SK-N-SH (cell line): ENCODE results near the gene SHPK. TPM values are rescaled to one million over a fixed set of nuclear protein-coding genes. Genes with fewer than 3 reads are reported as not detected.

Experiments used
- CTCF ChIA-PET: fragments of 300-600, 350-600 bp; formaldehyde crosslinking; extraction: SDS; loops from one replicate; lab custom pipeline; 2021; lab: Yijun Ruan, JAX
- POLR2A ChIA-PET: fragments of 350-600 bp; sonication (Branson Sonifier 250); formaldehyde crosslinking; extraction: SDS; loops from one replicate; lab custom pipeline; 2020; ENCODE audit warnings: antibody characterized with exemption, inconsistent platforms; lab: Yijun Ruan, JAX
- DNase-seq: peaks from one replicate; pipeline ENCODE4 v3.0.0; 2012
- H2AFZ ChIP-seq: fragments of 200-600 bp; sonication (generic); 2 replicates; pipeline ENCODE4 v1.8.1; 2016; ENCODE audit warnings: antibody characterized with exemption, mild to moderate bottlenecking, low read depth
- H3F3A ChIP-seq: fragments of 200-600 bp; sonication (generic); replicated peaks from 2 replicates; pipeline ENCODE3; 2016; ENCODE audit warnings: antibody characterized with exemption, mild to moderate bottlenecking; ENCODE audit not compliant: insufficient read depth
- H3K27ac ChIP-seq, 2 experiments: fragments of 200-500 bp in 1 of 2; fragments of 200-600 bp in 1 of 2; sonication (Bioruptor generic) in 1 of 2; sonication (generic), shearing (Covaris generic) in 1 of 2; 2 replicates each; pipeline versions ENCODE4 v1.5.1 to v1.6.1; 2014 to 2016; ENCODE audit warnings: low read depth in 2 of 2, inconsistent platforms in 1 of 2, low read length in 1 of 2, mild to moderate bottlenecking in 1 of 2, mixed read lengths in 1 of 2
- H3K27me3 ChIP-seq: fragments of 200-600 bp; sonication (generic), shearing (Covaris generic); 2 replicates; pipeline ENCODE4 v1.6.1; 2016; ENCODE audit warnings: mixed run types; ENCODE audit not compliant: insufficient read depth
- H3K36me3 ChIP-seq, 2 experiments: fragments of 200-500 bp in 1 of 2; fragments of 200-600 bp in 1 of 2; sonication (Bioruptor generic) in 1 of 2; sonication (generic) in 1 of 2; replicated peaks in 1 of 2; 2 replicates each; pipeline versions ENCODE3 to v1.5.1; 2014 to 2016; ENCODE audit warnings: low read length in 1 of 2, mild to moderate bottlenecking in 1 of 2; ENCODE audit not compliant: insufficient read depth in 2 of 2, control insufficient read depth in 1 of 2
- H3K4me1 ChIP-seq, 2 experiments: fragments of 200-500 bp in 1 of 2; fragments of 200-600 bp in 1 of 2; sonication (Bioruptor generic) in 1 of 2; sonication (generic), shearing (Covaris generic) in 1 of 2; 2 replicates each; pipeline versions ENCODE4 v1.5.1 to v1.6.1; 2014 to 2016; ENCODE audit warnings: low read depth in 1 of 2, low read length in 1 of 2, mixed run types in 1 of 2; ENCODE audit not compliant: insufficient read depth in 2 of 2, control insufficient read depth in 1 of 2
- H3K4me2 ChIP-seq: fragments of 200-600 bp; sonication (generic), shearing (Covaris generic); 2 replicates; pipeline ENCODE4 v1.6.1; 2017; ENCODE audit warnings: mixed run types
- H3K4me3 ChIP-seq, 2 experiments: fragments of 200-500 bp in 1 of 2; fragments of 200-600 bp in 1 of 2; sonication (Bioruptor generic) in 1 of 2; sonication (generic), shearing (Covaris generic) in 1 of 2; 2 replicates each; pipeline versions ENCODE4 v1.5.1 to v1.8.1; 2014 to 2016; ENCODE audit warnings: low read depth in 2 of 2, inconsistent platforms in 1 of 2, low read length in 1 of 2, mild to moderate bottlenecking in 1 of 2, mixed read lengths in 1 of 2, moderate library complexity in 1 of 2
- H3K79me2 ChIP-seq: fragments of 200-600 bp; sonication (generic); 2 replicates; pipeline ENCODE4 v1.8.1; 2017; ENCODE audit warnings: mild to moderate bottlenecking; ENCODE audit not compliant: insufficient read depth
- H3K9ac ChIP-seq: fragments of 200-600 bp; sonication (generic); 2 replicates; pipeline ENCODE4 v1.6.1; 2017; ENCODE audit warnings: mixed run types
- H3K9me2 ChIP-seq: fragments of 200-600 bp; sonication (generic); 2 replicates; pipeline ENCODE4 v1.6.1; 2017; ENCODE audit warnings: mixed run types
- H3K9me3 ChIP-seq: fragments of 200-600 bp; sonication (generic); 2 replicates; pipeline ENCODE4 v1.6.1; 2017; ENCODE audit warnings: mixed run types, mild to moderate bottlenecking, moderate library complexity
- H4K20me1 ChIP-seq: fragments of 200-600 bp; sonication (generic); 2 replicates; pipeline ENCODE4 v1.6.1; 2017; ENCODE audit warnings: mild to moderate bottlenecking, mixed run types; ENCODE audit not compliant: insufficient read depth
- CHD2 ChIP-seq: fragments of 150-350 bp; IDR thresholded peaks from 2 replicates; pipeline ENCODE4 v1.6.1; 2018; ENCODE audit warnings: low read length; ENCODE audit not compliant: partially characterized antibody
- ELF1 ChIP-seq: IDR thresholded peaks from 2 replicates; pipeline ENCODE4 v1.4.0; 2012
- EZH2phosphoT487 ChIP-seq: fragments of 200-600 bp; sonication (generic); IDR thresholded peaks from 2 replicates; pipeline ENCODE4 v1.6.1; 2017; ENCODE audit warnings: low read depth, mixed run types, mild to moderate bottlenecking, antibody characterized with exemption, moderate library complexity, borderline replicate concordance
- FOSL2 ChIP-seq: IDR thresholded peaks from 2 replicates; pipeline ENCODE4 v1.4.0; 2012; ENCODE audit warnings: low read depth, mild to moderate bottlenecking, moderate library complexity, borderline replicate concordance
- GATA2 ChIP-seq: sonication (generic); formaldehyde crosslinking; IDR thresholded peaks from 2 replicates; pipeline ENCODE4 v1.5.0; 2020; ENCODE audit warnings: mild to moderate bottlenecking, missing genetic modification reagents
- IRF3 ChIP-seq: fragments of 150-350 bp; IDR thresholded peaks from 2 replicates; pipeline ENCODE4 v1.6.1; 2016; ENCODE audit warnings: mild to moderate bottlenecking, low read depth, low read length
- JUND ChIP-seq: IDR thresholded peaks from 2 replicates; pipeline ENCODE4 v1.4.0; 2012
- MAX ChIP-seq: IDR thresholded peaks from 2 replicates; pipeline ENCODE4 v1.4.0; 2012; ENCODE audit warnings: low read depth
- NFIC ChIP-seq: IDR thresholded peaks from 2 replicates; pipeline ENCODE4 v1.4.0; 2012; ENCODE audit warnings: borderline replicate concordance
- RAD21 ChIP-seq: IDR thresholded peaks from 2 replicates; pipeline ENCODE4 v1.6.1; 2012; ENCODE audit warnings: mild to moderate bottlenecking, low read length
- RCOR1 ChIP-seq: fragments of 150-350 bp; IDR thresholded peaks from 2 replicates; pipeline ENCODE4 v1.6.1; 2017; ENCODE audit warnings: antibody characterized with exemption, low read length
- RFX5 ChIP-seq: IDR thresholded peaks from 2 replicates; pipeline ENCODE4 v1.6.1; 2012; ENCODE audit warnings: mild to moderate bottlenecking, improper control_type of control experiment, low read length
- SIN3A ChIP-seq: IDR thresholded peaks from 2 replicates; pipeline ENCODE4 v1.6.1; 2012; ENCODE audit warnings: low read depth, mild to moderate bottlenecking, low read length, moderate library complexity, borderline replicate concordance
- TAF1 ChIP-seq: IDR thresholded peaks from 2 replicates; pipeline ENCODE4 v1.6.1; 2012; ENCODE audit warnings: low read depth, mild to moderate bottlenecking, low read length, moderate library complexity, borderline replicate concordance
- TCF12 ChIP-seq: IDR thresholded peaks from 2 replicates; pipeline ENCODE4 v1.4.0; 2012
- WGBS: methylation state at CpG from one replicate; pipeline ENCODE4 v1.1.6; 2017; ENCODE audit warnings: low lambda C conversion rate; 5-methylcytosine and 5-hydroxymethylcytosine counted together
- polyA plus RNA-seq, 3 experiments: library from polyadenylated mRNA; depleted of rRNA; stranded (reverse); fragments of >200 nt; gene quantifications; 2 replicates each; pipeline ENCODE4 v1.2.3, GENCODE V29; 2012
- TF ChIP-seq, protein P1 (sequence below): IDR thresholded peaks from 2 replicates; pipeline ENCODE4 v1.4.0; 2012; ENCODE audit warnings: low read depth, borderline replicate concordance

Gene SHPK
- polyA plus RNA-seq, 1 of the 3 experiments (the other 2 are of a cell fraction) = 9.0 TPM

DNA sequence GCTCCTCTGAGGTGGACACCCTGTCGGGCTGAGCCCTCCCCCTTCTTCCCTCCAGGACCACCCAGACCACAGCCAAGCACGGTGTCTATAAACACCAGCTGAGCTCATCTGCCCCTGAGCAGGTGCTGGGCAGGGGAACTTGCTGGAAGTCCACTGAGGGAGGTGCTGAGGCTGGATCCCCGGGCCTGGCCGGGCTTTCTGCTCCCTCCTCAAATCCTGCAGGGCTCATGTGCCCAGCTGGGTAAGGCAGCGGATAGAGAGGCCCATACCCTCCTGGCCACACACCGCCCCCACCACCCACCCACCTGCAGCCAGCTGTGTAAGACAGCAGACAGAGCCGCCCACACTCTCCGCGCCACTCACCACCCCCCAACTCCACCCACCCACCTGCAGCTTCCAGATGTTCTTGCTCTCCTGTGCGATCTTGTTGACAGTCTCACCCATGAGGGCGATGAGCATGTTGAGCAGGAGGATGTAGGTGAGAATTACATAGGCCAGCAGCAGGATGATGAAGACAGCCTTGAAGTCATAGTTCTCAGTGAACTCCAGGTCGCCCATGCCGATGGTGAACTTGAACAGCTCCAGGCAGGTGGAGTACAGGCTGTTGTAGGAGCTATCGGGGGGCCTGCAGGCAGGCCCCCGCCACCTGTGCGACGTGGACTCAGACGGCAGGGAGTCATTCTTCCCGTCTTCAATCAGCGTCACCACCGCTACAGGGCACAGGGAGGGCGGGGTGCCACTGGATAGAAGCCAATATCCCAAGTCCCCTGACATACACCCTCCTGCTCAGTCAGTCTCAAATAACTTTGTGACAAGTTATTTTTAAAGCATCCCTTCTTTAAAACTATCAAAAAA lies 62.6 kb downstream of the SHPK start:
- 97% methylated on average over 15 of the region's 22 CpGs for WGBS
- Histone ChIP-seq H3K36me3 (no peaks in the 10 kb centered on the region), H3F3A (no peaks in the 10 kb centered on the region), H3K79me2 (no peaks in the 10 kb centered on the region), H3K9me2 (no peaks in the 10 kb centered on the region), H3K4me3 (no peak overlapping the region), H3K9ac (no peak overlapping the region), H4K20me1 (no peaks in the 10 kb centered on the region), H3K9me3 (no peaks in the 10 kb centered on the region), H3K4me1 (no peaks in the 10 kb centered on the region), H3K4me2 (no peak overlapping the region), H3K27me3 (no peaks in the 10 kb centered on the region), H2AFZ (no peak overlapping the region), H3K27ac (no peak overlapping the region)
- DNase-seq = no peak
- TF ChIP-seq ELF1 = no peak
- TF ChIP-seq GATA2 = no peak
- no peak for TF ChIP-seq TAF1
- ChIA-PET POLR2A (no interaction called here), CTCF (no interaction called here)

DNA sequence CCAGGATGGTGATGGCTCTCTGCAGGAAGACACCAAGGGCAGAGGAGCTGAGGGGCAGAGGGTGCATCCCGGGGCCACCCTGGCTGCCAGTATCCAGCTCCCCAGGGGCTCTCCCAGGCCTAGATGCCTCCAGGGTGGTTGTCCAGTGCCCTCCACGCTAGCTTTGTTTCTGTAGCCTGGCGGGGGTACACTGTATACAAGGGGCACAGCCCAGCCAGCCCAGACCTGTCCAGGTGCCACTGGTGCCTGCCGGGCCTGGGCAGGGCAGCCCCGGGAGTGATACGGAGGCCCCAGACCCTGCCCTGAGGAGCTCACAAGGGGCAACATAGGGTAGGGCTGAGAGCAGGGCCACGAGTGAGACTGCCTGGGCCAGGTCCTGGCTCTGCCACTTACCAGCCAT lies 63.8 kb downstream of the SHPK start:
- H2AFZ ChIP-seq = no peak overlapping the region
- no peaks in the 10 kb centered on the region for H4K20me1 ChIP-seq
- TF ChIP-seq, protein P1, sequence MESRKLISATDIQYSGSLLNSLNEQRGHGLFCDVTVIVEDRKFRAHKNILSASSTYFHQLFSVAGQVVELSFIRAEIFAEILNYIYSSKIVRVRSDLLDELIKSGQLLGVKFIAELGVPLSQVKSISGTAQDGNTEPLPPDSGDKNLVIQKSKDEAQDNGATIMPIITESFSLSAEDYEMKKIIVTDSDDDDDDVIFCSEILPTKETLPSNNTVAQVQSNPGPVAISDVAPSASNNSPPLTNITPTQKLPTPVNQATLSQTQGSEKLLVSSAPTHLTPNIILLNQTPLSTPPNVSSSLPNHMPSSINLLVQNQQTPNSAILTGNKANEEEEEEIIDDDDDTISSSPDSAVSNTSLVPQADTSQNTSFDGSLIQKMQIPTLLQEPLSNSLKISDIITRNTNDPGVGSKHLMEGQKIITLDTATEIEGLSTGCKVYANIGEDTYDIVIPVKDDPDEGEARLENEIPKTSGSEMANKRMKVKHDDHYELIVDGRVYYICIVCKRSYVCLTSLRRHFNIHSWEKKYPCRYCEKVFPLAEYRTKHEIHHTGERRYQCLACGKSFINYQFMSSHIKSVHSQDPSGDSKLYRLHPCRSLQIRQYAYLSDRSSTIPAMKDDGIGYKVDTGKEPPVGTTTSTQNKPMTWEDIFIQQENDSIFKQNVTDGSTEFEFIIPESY = no peak
- no peak for DNase-seq
- H3K27me3 ChIP-seq = no peaks in the 10 kb centered on the region
- WGBS = 97% methylated on average over 5 of the region's 7 CpGs
- no peak overlapping the region for H3K4me2 ChIP-seq
- no peaks in the 10 kb centered on the region for H3K36me3 ChIP-seq
- H3F3A ChIP-seq = no peaks in the 10 kb centered on the region
- H3K4me3 ChIP-seq = no peak overlapping the region
- H3K9me2 ChIP-seq = no peaks in the 10 kb centered on the region
- no peaks in the 10 kb centered on the region for H3K9me3 ChIP-seq
- ChIA-PET CTCF (no interaction called here), POLR2A (no interaction called here)
- no peaks in the 10 kb centered on the region for H3K4me1 ChIP-seq
- no peak overlapping the region for H3K27ac ChIP-seq
- H3K9ac ChIP-seq = no peak overlapping the region
- H3K79me2 ChIP-seq = no peaks in the 10 kb centered on the region

DNA sequence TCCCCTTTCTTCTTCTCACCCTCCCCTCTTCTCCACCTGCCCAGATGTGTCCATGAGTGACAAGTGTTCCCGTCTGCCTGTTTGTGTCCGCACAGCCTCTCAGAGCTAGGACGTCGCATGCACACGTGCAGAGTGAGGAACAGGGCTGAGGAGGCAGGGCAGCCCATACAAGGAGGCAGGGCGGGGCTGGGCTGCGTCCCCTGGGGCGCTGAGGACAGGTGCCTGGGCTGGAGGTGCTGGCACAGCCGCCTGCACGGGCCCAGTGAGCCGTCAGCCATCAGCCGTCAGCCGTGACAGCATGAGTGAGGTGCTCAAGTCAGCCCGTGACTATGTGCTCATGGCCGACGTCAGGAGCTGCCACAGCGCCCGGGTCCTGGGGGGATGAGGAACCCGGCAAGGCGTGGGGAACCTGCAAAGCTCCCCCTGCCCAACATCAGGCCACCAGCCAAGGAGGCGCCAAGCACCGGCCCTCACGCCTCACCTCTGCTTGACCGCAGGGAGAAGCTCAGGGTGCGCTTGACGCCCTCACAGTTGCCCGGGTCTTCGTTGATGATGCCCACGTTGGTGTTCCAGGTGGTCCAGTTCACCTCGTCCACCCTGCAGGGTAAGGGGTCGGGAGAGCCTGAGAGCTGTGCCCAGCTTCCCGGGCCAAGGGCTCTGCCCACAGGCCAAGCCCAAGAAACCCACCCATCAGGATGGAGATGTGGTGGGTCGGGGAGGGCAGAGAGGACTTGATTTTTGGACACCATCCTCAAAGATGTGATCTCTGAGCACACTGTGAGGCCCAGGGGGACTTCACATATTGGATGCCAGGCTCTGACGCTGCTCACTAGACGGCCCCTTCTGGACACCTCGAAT lies 64.8 kb downstream of the SHPK start:
- Histone ChIP-seq H3K4me2 (no peak overlapping the region), H3F3A (no peaks in the 10 kb centered on the region), H3K79me2 (no peaks in the 10 kb centered on the region), H3K27me3 (no peaks in the 10 kb centered on the region), H2AFZ (no peak overlapping the region), H3K27ac (no peak overlapping the region), H3K9ac (no peak overlapping the region), H3K9me2 (no peaks in the 10 kb centered on the region), H3K4me1 (no peaks in the 10 kb centered on the region), H3K4me3 (no peak overlapping the region), H3K36me3 (no peaks in the 10 kb centered on the region), H4K20me1 (no peaks in the 10 kb centered on the region), H3K9me3 (no peaks in the 10 kb centered on the region)
- CTCF ChIA-PET = interaction anchor here (0.6 kb wide), 1 partner anchor 723 kb away, joined by 3 read pairs; no protein-coding TSS in a partner anchor
- 97% methylated on average over 27 of the region's 36 CpGs for WGBS
- POLR2A ChIA-PET = no interaction called here
- no peak for DNase-seq
- TF ChIP-seq CHD2 (no peak), SIN3A (no peak), TCF12 (no peak), RCOR1 (no peak), IRF3 (no peak), EZH2phosphoT487 (no peak), FOSL2 (no peak), JUND (no peak), NFIC (no peak), MAX (no peak), RFX5 (no peak), RAD21 (no peak)
